Stimulated activated CD4-positive, alpha-beta T cell treated with anti-CD3 and anti-CD28 coated beads, TNF-alpha, amount 100 ng/mL, for 1 hour (primary cell): Measurements from ENCODE around the gene CNGB1.
A peak's percentile ranks its signal among the peaks of the same experiment; 100 is the strongest.
"Not testable (repeated sequence)": the region's sequence is repeated elsewhere in the genome, so short reads cannot be mapped to it uniquely, and the experiment has no call there.

Source experiments
- DNase-seq, 3 donors: peaks; one replicate each; pipeline ENCODE4 v3.0.0-alpha.2; 2020; ENCODE audit warnings: low read depth in 3 of 3, low spot score in 1 of 3

CNGB1 gene

DNA sequence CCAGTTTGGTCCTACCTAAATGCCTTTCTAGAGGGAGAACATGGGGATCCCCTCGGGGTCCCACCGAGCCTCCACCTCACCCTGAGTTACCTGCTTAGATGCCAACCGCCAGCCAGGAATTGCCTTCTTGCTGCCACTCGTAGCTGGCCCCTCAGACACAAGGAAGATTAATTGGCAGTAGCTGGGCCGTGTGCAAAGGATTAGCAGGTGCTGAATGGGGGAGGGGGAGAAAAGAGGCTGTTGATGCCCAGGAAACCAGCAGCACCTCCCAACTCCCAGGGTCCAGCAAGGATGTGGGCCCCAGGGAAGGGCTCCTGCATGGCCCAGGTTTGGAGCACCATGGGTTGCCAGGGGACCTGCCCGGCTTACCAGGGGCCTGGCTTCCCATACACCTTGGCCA lies at the start of gene CNGB1:
TSS of gene CNGB1 (minus strand) at position 159 of the 400 bp plus-strand sequence. CDS start 3,842 bp downstream, outside the sequence.
- DNase-seq = no peak

GRCh38 chr16:58019866-58020538 lies 49.1 kb upstream of the CNGB1 start:
- no peak for DNase-seq

DNA sequence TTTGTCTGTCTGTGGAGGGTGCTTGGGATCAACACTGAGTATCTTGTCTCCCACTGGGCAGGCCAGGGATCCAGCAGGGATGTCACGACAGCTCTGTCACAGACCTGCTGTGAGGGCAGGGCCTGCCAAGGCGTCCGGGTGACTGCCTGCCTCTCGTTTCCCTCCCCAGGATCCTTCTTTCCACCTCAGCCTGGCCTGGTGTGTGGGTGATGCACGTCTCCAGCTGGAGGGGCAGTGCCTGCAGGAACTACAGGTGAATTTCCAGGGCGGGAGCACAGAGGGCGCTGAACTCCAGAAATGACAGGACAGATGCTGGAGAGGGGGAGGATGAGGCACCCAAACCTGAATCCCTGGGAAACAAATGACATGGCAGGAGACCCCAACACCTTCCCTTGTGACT lies 47.9 kb upstream of the CNGB1 start:
- no peak for DNase-seq

DNA sequence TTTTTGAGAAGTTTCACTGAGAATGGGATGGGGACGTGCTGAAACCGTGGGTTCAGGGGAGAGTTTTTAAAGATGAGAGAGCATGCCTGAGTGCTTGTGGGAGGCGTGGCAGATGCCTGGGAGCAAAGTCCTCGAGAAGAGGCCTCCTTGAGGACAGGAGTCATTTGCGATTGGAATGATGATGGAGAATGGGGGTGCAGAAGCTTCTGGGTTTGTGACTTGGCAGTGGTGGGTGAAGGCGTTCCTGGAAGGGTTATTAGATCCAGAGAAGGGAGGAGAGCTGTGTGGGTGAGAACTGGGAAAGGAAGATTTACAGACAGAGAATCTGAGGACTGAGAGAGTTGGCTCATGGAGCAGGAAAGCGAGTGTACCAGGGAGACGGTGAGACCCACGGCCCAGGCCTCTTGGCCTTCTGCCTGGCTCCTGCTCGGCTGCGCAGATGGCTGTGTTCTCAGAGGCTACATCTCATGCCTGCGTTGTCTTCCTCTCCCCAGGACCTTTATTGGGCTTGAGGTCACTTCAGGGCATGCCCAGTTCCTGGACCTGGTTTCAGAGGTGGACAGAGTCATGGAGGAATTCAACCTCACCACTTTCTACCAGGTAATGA lies 46.0 kb upstream of the CNGB1 start:
- DNase-seq = no peak

GRCh38 chr16:58013201-58013956 lies 42.5 kb upstream of the CNGB1 start:
- no peak for DNase-seq

GRCh38 chr16:58012481-58012880 lies 41.6 kb upstream of the CNGB1 start:
- DNase-seq = no peak

DNA sequence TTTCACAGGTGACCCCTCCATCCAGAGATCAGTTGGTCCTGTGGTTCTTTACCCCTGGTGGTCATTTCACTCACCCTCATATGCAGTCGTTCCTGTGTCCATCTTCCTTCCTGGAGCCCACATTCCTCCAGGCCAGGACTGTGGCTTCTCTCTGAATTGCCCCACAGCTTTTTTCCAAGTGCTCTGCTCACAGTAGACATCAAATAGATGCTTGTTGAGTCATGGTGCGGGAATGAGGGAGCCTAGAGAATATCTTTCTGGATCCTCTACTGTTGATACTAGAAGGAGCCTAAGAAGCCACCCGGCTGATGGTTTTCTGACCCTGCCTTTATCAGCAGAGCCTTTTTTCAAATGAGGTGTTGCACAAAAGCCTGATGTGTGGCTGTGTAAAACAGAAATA lies 40.7 kb upstream of the CNGB1 start:
- no peak for DNase-seq

DNA sequence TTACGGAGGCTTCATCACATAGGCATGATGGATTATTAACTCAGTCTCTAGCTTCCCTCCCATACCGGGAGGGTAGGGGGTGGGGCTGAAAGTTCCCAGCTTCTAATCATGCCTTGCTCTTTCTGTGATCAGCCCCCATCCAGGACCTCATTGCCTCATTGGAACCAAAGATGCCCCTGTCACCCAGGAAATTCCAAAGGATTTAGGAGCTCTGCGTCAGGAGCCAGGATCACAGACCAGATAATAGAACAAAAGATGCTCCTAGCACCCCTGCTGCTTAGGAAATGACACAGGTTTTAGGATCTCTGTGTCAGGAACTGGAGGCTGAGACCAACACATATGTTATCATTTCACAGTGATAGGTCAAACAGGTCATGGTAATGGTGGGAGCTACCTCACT lies 40.0 kb upstream of the CNGB1 start:
- DNase-seq = no peak

GRCh38 chr16:58009856-58010416 lies 39.0 kb upstream of the CNGB1 start:
- DNase-seq = no peak

DNA sequence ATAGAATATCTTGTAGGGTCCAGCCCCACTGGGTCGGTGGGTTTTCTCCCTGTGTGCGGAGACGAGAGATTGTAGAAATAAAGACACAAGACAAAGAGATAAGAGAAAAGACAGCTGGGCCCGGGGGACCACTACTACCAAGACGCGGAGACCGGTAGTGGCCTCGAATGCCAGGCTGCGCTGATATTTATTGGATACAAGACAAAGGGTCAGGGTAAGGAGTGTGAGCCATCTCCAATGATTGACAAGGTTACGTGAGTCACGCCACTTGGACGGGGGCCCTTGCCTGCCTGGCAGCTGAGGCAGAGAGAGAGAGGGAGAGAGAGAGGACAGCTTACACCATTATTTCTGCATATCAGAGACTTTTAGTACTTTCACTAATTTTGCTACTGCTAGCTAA lies 33.8 kb upstream of the CNGB1 start:
- DNase-seq = not testable (repeated sequence)

GRCh38 chr16:58002936-58003335 lies 32.0 kb upstream of the CNGB1 start:
- DNase-seq = no peak

DNA sequence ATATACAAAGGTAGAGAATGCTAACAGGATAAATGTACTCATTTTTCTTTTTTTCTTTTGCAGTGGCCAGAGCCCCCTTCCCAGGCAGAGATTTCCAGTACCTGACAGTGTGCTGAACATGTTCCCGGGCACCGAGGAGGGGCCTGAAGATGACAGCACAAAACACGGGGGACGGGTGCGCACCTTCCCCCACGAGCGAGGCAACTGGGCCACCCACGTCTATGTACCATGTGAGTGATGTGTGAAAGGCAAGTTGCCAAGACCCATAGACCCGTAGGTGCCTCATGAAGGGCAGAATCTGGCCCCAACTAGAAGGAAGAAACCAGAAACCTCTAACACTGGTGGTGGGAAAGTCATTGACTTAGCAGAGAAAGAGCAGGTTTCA lies 31.5 kb upstream of the CNGB1 start:
- no peak for DNase-seq

- no peak for DNase-seq
Measured at GRCh38 chr16:58001781-58002415, 31.0 kb upstream of the CNGB1 start.

DNA sequence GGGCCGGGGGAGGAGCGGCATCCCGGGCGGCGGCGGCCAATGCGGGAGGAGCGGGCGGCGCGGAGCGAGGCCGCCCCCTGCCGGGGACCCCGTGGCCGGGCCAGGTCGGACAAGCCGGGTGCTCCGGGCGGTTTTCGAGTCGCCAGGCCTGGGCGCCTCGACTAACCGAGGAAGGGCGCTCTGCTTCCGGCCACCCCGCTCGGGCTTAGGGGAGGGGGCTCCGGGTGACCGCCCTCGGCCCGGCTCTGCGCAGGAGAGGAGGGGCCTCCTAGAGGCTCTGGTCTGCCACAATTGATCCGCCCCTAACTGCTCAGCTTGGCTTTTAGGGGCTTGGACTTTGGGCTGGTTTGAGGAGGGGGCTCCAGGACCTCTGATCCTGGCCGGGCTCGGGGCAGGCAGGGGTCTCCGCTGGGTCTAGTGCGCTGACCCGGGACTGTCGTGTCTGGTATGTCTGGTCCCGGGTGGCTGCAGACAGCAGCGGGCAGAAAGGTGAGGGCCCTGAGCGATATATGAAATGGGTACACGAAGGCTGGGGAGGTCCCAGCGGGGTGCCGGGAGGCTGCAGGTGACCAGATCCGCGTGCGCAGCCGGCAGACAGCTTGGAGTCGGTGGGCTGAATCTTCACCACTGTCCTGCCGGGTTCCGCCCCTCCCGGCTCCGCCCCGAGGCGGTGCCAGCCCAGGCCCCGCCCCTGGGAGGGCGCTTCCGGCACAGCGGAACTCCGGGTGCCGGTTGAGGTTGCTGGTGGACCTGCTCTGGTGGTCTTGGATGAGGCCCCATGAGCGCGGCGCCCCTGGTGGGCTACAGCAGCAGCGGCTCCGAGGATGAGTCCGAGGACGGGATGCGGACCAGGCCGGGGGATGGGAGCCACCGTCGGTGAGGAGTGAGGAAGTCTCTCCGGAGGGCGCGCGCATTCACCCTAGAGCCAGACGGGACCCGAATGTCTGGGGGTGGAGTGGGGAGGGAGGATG lies 30.1 kb upstream of the CNGB1 start, which contains the start of gene USB1:
TSS of gene USB1 (plus strand) at position 702 of the 971 bp plus-strand sequence. CDS start at position 779, 77 bp downstream.
- DNase-seq = peak; percentile 45 to 84 (median 68)

DNA sequence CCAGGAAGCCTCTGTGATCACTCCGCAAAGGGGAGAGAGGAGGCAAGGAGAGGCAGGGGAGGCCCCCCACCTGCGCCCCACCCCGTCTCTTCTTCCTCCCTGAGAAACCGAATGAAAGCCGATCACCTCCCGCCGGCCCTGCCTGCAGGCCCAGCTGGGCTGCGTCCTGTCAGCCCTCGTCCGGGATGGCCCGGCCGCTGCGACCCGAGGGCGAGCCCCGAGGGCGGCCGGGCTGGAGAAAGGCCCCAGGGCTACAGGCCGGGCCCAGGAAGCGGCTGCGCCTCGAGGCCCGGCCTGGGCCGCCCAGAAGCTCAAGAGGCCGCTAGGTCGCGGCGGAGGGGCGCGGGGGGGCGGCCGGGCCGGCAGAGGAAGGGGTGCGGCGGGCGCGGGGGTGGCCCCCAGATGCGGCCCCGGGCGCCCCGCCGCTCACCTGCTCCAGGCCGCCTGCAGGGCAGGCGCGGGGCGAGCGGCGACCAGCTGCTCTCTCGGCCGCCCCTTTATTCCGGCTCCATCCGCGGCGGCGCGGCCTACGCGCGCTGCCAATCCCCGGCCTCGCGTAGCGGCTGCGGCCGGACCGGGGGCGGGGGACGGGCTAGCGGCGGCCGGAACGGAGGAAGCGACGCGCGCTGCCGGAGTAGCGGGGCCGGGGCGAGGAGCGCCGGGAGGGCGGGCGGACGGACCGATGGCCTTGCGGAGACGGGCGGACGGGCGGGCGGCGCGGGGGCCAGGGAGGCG lies 29.2 kb upstream of the CNGB1 start, which contains the start of gene ZNF319:
TSS of gene ZNF319 (minus strand) at position 702 of the 735 bp plus-strand sequence. CDS start 2,407 bp downstream, outside the sequence.
- DNase-seq = no peak

- DNase-seq = no peak
Measured at GRCh38 chr16:57999366-57999970, 28.5 kb upstream of the CNGB1 start.

DNA sequence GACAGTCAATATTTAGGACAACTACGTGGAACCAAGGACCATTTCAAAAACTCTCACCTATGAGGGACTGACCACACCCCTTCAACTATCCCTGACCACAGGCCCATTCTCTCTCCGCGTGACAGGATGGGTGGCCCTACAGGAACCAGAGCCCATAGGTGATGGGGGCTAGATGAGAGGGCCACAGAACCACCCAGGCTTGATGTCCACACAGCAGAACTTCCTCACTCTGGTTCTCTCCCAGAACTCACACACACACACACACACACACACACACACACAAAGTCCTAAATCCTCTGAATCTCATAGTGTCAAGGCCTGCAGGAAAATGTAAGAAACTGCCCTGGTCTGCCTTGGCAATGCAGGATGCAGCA lies 28.1 kb upstream of the CNGB1 start:
- no peak for DNase-seq

- peak in 2 of 3 donors; percentile 20 to 22 for DNase-seq
Measured at GRCh38 chr16:57998486-57998885, 27.6 kb upstream of the CNGB1 start.
